ENCODE results near the gene CHD6.

Gene CHD6

GRCh38 chr20:41458761-41459160 lies 159.4 kb downstream of the CHD6 start:
- no peak for DNase-seq

DNA sequence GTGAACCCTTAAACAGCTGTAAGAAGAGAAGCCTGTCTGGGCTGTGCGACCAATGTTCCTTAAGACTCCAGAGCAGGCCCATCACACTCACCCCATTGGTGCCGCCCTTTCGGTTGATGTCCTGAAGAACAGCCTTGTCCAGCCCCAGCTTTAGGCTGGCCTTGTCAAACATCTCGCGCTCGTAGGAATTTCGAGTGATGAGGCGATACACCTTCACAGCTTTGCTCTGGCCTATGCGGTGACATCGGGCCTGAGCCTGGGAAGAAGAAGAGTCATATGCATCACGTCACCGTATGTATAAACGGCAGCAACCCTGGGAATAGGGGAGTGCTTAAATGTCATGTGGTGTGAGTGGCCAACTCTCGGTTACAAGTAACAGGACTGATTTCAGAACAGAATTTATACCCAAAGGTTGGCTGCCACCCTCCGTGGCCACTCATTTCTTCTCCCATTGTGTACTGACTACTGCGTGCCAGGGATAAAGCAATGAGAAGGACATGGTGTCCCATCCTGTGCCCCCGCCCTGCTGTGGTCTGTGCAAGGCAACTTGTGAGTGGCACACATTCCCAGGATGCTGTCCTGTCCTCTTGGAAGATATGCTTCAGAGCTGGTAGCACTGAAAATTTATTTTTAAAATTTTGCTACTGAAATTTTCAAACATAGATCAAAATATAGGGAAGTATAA lies 160.9 kb downstream of the CHD6 start:
- DNase-seq = no peak

GRCh38 chr20:41456351-41456750 lies 161.8 kb downstream of the CHD6 start:
- DNase-seq = no peak

DNA sequence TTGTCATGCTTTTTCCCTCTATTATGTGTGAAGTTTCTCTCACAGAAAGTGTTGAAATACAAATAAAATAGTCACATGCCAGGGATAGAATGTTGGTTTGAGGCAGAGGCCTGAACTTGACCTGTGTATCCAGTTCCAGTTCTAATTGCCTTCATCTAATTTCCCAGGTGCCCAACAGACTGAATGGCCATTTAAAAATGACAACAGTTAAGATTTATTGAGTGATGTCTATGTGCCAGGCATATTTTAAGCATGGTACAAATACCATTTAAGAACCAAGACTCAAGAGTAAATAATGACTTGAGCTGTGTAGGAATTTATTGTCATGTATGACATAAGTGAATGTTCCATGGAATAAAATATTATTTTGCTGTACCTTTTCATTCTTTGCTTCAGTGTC lies 163.9 kb downstream of the CHD6 start:
- DNase-seq = no peak

- no peak for DNase-seq
Observed at GRCh38 chr20:41453010-41453950, 164.9 kb downstream of the CHD6 start.

- DNase-seq = no peak
Observed at GRCh38 chr20:41452226-41452625, 166.0 kb downstream of the CHD6 start.

GRCh38 chr20:41447006-41447405 lies 171.2 kb downstream of the CHD6 start:
- no peak for DNase-seq

GRCh38 chr20:41446456-41446855 lies 171.7 kb downstream of the CHD6 start:
- DNase-seq = no peak

DNA sequence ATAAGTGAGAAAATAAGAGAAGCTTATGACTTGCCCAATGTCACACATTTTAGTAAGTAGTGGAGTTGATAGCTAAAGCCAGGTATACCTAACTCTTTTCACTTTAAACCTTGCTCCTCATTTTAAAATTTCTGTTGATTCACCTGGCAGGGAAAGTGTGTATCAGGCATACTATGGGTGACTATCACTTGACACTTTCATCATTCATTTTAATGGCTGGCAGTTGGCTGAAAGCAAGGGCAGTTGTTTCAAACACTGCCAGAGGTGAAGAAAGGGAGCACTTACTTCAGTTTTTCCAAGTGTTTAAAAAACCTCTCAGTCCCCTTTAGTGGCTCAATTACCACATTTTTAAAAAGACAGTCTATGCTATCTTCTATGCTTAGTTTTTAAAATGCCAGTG lies 173.4 kb downstream of the CHD6 start:
- DNase-seq = no peak

- DNase-seq = no peak
Observed at GRCh38 chr20:41443691-41444090, 174.5 kb downstream of the CHD6 start.

DNA sequence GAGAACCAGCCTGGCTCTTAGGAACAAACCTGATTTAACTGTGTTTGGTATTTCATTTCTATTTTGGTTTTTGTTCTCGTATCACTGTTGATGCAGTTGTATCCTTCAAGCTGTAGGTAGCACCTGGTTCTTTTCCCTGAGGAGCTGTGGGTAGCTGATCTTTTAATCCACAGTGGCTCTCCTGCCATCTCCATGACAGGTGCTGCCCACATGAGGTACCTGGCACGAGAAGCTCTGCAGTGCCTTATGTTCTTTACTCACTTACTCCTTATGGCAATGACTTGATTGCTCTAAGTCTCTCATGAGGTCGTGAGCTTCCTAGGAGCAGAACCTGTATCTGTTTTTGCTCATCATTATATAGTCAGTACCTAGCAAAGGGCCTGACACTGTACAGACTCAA lies 177.3 kb downstream of the CHD6 start:
- no peak for DNase-seq

DNA sequence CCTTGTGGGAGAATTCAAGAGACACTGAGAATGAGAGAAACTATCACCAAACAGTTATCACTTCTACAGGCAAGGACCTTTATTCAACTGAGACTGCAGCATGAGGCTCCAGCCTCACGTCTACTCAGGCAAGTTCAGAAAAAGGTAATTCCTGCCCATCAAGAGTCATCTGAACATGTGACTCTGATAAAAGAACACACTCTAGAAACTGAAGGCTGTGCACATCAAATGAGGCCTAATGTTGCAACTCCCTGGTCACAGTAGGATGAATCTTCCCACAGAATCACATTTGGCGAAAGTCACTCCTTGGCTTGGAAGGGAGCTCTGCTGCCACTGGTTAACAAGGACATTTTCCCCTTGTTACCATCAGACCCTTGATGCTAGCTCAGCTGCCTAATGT lies 180.3 kb downstream of the CHD6 start:
- DNase-seq = no peak

DNA sequence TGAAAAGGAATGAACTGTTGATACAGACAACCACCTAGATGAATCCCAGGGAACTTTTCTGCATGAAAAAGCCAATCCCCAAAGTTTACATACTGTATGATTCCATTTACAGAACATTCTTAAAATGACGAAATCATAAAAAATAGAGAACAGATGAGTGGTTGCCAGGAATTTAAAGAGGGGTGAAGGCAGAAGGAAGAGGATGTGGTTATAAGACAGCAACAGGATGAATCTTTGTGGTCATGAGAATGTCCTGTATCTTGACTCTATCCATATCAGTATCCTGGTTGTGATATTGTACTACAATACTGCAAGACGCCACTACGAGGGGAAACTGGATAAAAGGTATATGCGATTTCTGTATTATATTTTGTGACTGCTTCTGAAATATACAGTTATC lies 181.5 kb downstream of the CHD6 start:
- DNase-seq = no peak

- DNase-seq = no peak
Observed at GRCh38 chr20:41433203-41433602, 185.0 kb downstream of the CHD6 start.

DNA sequence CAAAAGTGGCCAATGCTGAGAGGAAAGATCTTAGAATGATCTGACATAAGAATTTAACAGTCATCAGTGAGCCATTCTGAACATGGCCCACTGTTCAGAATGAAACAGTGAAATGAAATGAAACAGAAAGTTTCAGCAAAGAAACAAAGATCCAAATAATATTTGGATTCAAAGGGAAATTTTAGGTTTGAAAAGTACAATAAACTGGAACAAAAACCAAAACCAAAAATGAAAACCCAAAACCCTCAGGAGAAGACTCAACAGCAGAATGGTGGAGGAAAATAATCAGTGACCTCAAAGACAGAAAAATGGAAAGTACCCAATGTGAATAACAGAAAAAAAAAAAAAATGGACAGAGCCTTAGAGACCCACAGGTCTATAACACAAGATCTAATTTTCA lies 185.4 kb downstream of the CHD6 start:
- DNase-seq = no peak

GRCh38 chr20:41428285-41428684 lies 189.9 kb downstream of the CHD6 start:
- DNase-seq = peak; percentile 53

DNA sequence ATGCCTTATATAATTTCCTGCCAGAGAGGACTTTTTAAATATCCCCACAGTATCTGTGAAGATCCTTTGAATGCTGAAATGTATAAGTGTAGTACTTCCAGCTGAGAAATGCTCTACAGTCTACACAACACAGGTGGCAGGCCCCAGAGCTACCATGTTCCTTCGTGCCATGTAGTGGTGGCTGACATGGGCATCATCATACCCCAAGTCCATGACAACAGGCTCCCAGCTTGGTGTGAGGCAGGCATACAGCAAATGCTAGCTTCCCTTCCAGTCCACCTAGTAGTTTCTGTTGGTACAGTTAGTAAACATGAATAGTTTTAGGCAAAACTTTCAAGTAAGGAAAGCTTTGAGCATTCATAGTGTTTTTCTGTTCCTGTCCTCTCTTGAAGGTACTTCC lies 190.3 kb downstream of the CHD6 start:
- DNase-seq = no peak

GRCh38 chr20:41426976-41427375 lies 191.2 kb downstream of the CHD6 start:
- no peak for DNase-seq

DNA sequence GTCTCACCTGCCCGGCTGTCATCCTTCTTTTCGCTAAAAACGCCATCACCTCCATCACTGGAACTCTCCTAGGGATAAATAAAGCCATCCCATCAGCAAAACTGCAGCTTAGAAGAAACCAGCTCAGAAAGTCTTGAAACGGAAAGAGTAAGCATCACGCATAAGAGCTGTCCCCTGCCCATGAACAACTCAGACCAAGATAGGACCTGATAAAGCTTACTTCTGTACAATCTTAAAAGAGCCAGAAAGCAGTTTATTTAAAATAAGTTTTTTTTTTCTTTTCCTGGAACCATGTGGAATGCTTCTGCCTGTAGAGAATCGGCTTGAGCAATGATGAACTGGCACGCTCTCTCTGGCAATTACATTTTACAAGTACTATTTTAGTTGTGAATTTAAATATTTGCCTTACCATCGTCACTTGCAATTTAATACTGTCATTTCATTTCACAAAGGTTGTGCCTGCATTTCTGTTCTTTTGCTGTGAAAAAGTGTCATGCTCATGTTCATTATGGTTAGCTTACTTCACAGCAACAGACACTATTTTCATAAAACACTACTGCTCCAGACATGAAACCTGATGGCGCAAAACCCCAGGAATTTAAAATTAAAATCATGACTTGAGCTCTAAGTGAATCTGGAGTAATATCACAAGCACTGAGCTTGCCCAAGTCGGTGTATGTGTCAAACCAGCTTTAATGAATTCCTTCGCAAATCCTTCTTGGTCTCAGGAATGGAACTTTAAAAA lies 191.9 kb downstream of the CHD6 start:
- DNase-seq = no peak

GRCh38 chr20:41425180-41425884 lies 192.8 kb downstream of the CHD6 start:
- DNase-seq = no peak

GRCh38 chr20:41424546-41424945 lies 193.6 kb downstream of the CHD6 start:
- DNase-seq = no peak

DNA sequence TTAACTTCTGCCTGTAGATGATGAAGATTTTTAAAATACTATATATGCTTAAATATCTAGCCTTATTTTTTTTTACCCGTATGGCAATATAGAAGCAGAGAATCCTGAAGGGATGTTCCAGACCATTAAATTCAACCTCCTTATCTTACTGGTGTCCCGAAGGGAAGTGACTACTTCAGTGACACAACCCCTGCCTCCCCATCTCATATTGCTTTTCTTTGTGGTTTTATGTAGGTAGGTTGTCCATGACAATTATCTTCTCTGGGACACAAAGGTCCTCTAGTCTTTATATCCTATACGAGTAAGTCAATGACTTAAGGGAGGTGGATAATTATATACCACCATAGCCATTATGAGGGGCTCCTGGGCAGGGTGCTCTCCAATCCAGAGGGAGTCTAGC lies 194.2 kb downstream of the CHD6 start:
- no peak for DNase-seq

- no peak for DNase-seq
Observed at GRCh38 chr20:41422953-41423352, 195.2 kb downstream of the CHD6 start.
